OCI-LY1 (cell line): ENCODE data around the gene VEGFA.

Experiments used
- H2AFZ ChIP-seq: fragments of 200-600 bp; sonication (generic), shearing (Covaris generic); 2 replicates; pipeline ENCODE4 v1.6.0; 2014; ENCODE audit warnings: antibody characterized with exemption, mild to moderate bottlenecking, low read length
- H3F3A ChIP-seq: fragments of 200-600 bp; sonication (generic), shearing (Covaris generic); 2 replicates; pipeline ENCODE4 v1.6.0; 2014; ENCODE audit warnings: mild to moderate bottlenecking, antibody characterized with exemption, low read length, moderate library complexity; ENCODE audit not compliant: insufficient read depth
- H3K27ac ChIP-seq: fragments of 200-600 bp; sonication (generic); 2 replicates; pipeline ENCODE4 v1.5.1; 2014; ENCODE audit warnings: low read length, mixed run types, mild to moderate bottlenecking, low read depth; ENCODE audit not compliant: poor library complexity, severe bottlenecking
- H3K27me3 ChIP-seq: fragments of 200-600 bp; sonication (generic); 2 replicates; pipeline ENCODE4 v1.6.0; 2014; ENCODE audit warnings: antibody characterized with exemption, mild to moderate bottlenecking, low read length, moderate library complexity; ENCODE audit not compliant: insufficient read depth
- H3K36me3 ChIP-seq: fragments of 200-600 bp; sonication (generic); 2 replicates; pipeline ENCODE4 v1.6.1; 2014; ENCODE audit warnings: mild to moderate bottlenecking, antibody characterized with exemption, low read length, moderate library complexity, mixed read lengths; ENCODE audit not compliant: insufficient read depth
- H3K4me1 ChIP-seq: fragments of 200-600 bp; sonication (generic); 2 replicates; pipeline ENCODE4 v1.5.1; 2014; ENCODE audit warnings: mild to moderate bottlenecking, low read length, moderate library complexity; ENCODE audit not compliant: insufficient read depth, severe bottlenecking
- H3K4me2 ChIP-seq: fragments of 200-600 bp; sonication (generic), shearing (Covaris generic); 2 replicates; pipeline ENCODE4 v1.6.1; 2014; ENCODE audit warnings: low read length
- H3K4me3 ChIP-seq: fragments of 200-600 bp; sonication (generic); 2 replicates; pipeline ENCODE4 v1.5.1; 2014; ENCODE audit warnings: low read length, low read depth, mild to moderate bottlenecking, mixed read lengths; ENCODE audit not compliant: poor library complexity, severe bottlenecking
- H3K79me2 ChIP-seq: fragments of 200-600 bp; shearing (Covaris generic); 2 replicates; pipeline ENCODE4 v1.6.1; 2016; ENCODE audit warnings: mixed run types, low read length, mixed read lengths; ENCODE audit not compliant: insufficient read depth
- H3K9ac ChIP-seq: fragments of 200-600 bp; sonication (generic), shearing (Covaris generic); 2 replicates; pipeline ENCODE4 v1.6.1; 2014; ENCODE audit warnings: mild to moderate bottlenecking, low read length, mixed read lengths
- H3K9me2 ChIP-seq: fragments of 200-600 bp; sonication (generic), shearing (Covaris generic); 2 replicates; pipeline ENCODE4 v1.6.1; 2014; ENCODE audit warnings: low read depth, mild to moderate bottlenecking, low read length, mixed read lengths
- H3K9me3 ChIP-seq: fragments of 200-600 bp; shearing (Covaris generic); 2 replicates; pipeline ENCODE4 v1.6.1; 2014; ENCODE audit warnings: low read length, mixed read lengths
- H4K20me1 ChIP-seq: fragments of 200-600 bp; sonication (generic), shearing (Covaris generic); 2 replicates; pipeline ENCODE4 v1.6.0; 2016; ENCODE audit warnings: mild to moderate bottlenecking, low read length; ENCODE audit not compliant: insufficient read depth
- CTCF ChIP-seq: fragments of 200-600 bp; sonication (generic), shearing (Covaris generic); IDR thresholded peaks from 2 replicates; pipeline ENCODE4 v1.5.1; 2017; ENCODE audit warnings: mild to moderate bottlenecking, antibody characterized with exemption, low read length, moderate library complexity, mixed read lengths
- EZH2 ChIP-seq: fragments of 200-600 bp; sonication (generic), shearing (Covaris generic); IDR thresholded peaks from 2 replicates; pipeline ENCODE4 v1.8.0; 2017; ENCODE audit warnings: borderline replicate concordance, mixed run types, mild to moderate bottlenecking, antibody characterized with exemption, low read length, moderate library complexity, mixed read lengths

Gene VEGFA

GRCh38 chr6:43806043-43806757, 36.2 kb downstream of the VEGFA start:
- Histone ChIP-seq H3K27me3 (0 out of 2 replicates have a peak, but pooled peaks cover 4% of the 10 kb centered on the region), H3K79me2 (no peaks in the 10 kb centered on the region), H3K4me2 (no peak overlapping the region), H3K4me3 (no peak overlapping the region), H3K27ac (no peak overlapping the region), H3K36me3 (no peaks in the 10 kb centered on the region), H3F3A (no peaks in the 10 kb centered on the region), H4K20me1 (no peaks in the 10 kb centered on the region), H3K4me1 (no peaks in the 10 kb centered on the region), H3K9me3 (no peaks in the 10 kb centered on the region), H3K9ac (no peak overlapping the region), H2AFZ (no peak overlapping the region), H3K9me2 (no peaks in the 10 kb centered on the region)
- TF ChIP-seq CTCF, result no peak
- TF ChIP-seq EZH2, result no peak

DNA sequence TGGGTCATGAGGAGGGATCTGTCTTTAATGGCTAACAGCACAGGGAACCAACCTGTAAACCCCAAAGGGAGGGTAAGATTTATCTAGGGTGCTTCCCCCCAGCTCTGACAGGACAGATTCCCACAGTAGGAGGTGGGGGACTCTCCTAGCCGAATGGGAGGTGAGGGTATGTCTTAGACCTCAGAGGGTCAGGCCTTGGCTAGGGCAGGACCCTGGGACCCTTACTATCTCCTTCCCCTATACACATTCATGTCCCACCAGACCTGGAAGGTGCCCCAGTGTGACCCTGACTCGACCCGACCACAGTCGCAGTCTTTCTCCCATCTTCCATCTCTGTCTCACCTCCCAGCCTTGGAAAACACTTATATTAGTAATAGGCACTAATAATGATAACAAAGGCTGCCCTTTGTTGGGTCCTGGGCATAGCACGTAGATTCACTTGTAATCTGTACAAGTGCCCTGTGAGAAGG, 36.8 kb downstream of the VEGFA start:
- Histone ChIP-seq H3K79me2 (no peaks in the 10 kb centered on the region), H3K27me3 (0 out of 2 replicates have a peak, but pooled peaks cover 4% of the 10 kb centered on the region), H3K36me3 (no peaks in the 10 kb centered on the region), H3K4me1 (no peaks in the 10 kb centered on the region), H3K9me3 (no peaks in the 10 kb centered on the region), H3K9ac (no peak overlapping the region), H3K4me2 (no peak overlapping the region), H3K9me2 (no peaks in the 10 kb centered on the region), H4K20me1 (no peaks in the 10 kb centered on the region), H3F3A (no peaks in the 10 kb centered on the region), H3K27ac (no peak overlapping the region), H2AFZ (no peak overlapping the region), H3K4me3 (no peak overlapping the region)
- TF ChIP-seq CTCF (no peak), EZH2 (no peak)

DNA sequence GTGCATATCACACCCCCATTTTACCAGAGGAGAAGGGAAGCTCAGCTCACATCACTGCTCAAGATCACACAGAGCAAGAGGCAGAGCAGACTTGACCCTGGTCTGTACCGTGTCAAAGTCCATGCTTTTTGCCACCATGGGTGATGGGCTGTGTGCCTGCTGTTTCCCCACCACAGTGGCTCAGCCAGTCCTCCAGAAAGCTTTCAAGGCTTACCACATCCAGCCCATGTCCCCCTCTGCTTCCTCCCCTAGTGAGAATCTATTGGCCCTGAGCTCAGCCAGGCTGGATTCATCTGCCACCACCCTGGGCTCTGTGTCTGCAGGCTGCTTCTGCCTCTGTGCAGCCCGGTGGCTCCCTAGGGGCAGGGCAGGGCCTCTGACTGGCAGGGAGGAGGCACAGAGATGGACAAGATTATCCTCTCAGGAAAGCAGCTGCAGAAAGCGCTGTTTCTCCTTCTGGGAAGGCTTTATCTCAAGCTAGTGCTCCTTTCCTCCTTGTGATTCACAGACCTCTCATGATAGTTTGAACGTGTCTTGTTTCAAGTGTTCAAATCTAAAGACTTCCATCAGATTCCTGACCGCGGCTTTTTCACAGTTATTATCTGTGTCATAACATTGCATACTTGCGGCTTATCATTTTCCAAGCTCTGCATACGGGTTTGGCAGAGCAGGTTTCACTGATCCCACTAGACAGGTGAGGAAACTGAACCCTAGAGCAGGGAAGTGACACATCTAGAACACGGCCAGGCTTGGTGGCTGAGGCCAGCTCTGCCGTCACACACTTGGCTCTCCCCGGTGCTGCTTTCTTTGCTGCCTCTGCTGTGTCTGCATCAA, 37.4 kb downstream of the VEGFA start:
- Histone ChIP-seq H3K9me2 (no peaks in the 10 kb centered on the region), H3K4me3 (no peak overlapping the region), H3F3A (no peaks in the 10 kb centered on the region), H3K4me1 (no peaks in the 10 kb centered on the region), H3K9ac (no peak overlapping the region), H3K4me2 (no peak overlapping the region), H2AFZ (no peak overlapping the region), H4K20me1 (no peaks in the 10 kb centered on the region), H3K79me2 (no peaks in the 10 kb centered on the region), H3K27ac (no peak overlapping the region), H3K9me3 (no peaks in the 10 kb centered on the region), H3K36me3 (no peaks in the 10 kb centered on the region), H3K27me3 (0 out of 2 replicates have a peak, but pooled peaks cover 4% of the 10 kb centered on the region)
- TF ChIP-seq CTCF (no peak), EZH2 (no peak)
